Activated CD4-positive, alpha-beta T cell treated with anti-CD3 and anti-CD28 coated beads, Interleukin-2, amount 10 ng/mL, durations not matched to agents 7 days and 5 days (primary cell): Measurements from ENCODE around the gene SFXN1. TPM values are rescaled to one million over a fixed set of nuclear protein-coding genes. Genes with fewer than 3 reads are reported as not detected.

Source experiments
- CTCF ChIA-PET: fragments of 350-600 bp; sonication (Branson Sonifier 250); formaldehyde crosslinking; loops from one replicate; lab custom pipeline; 2021; ENCODE audit warnings: antibody characterized with exemption; lab: Charles Lee
- POLR2A ChIA-PET: fragments of 350-600 bp; sonication (Branson Sonifier 250); formaldehyde crosslinking; loops from one replicate; lab custom pipeline; 2021; ENCODE audit warnings: antibody characterized with exemption; lab: Charles Lee
- DNase-seq: peaks from one replicate; pipeline ENCODE4 v3.0.0-alpha.2; 2020
- H3K27ac Mint-ChIP-seq: one replicate; pipeline ENCODE4 v1.8.0; 2021; ENCODE audit warnings: mild to moderate bottlenecking, moderate library complexity, mixed read lengths
- H3K27me3 Mint-ChIP-seq: one replicate; pipeline ENCODE4 v1.8.0; 2021; ENCODE audit warnings: mixed read lengths
- H3K36me3 Mint-ChIP-seq: one replicate; pipeline ENCODE4 v1.8.0; 2021; ENCODE audit warnings: low read depth, mixed read lengths
- H3K4me1 Mint-ChIP-seq: one replicate; pipeline ENCODE4 v1.8.0; 2021; ENCODE audit warnings: mixed read lengths
- H3K4me3 Mint-ChIP-seq: one replicate; pipeline ENCODE4 v1.8.0; 2021; ENCODE audit warnings: mild to moderate bottlenecking, moderate library complexity, mixed read lengths
- H3K9me3 Mint-ChIP-seq: one replicate; pipeline ENCODE4 v1.8.0; 2021; ENCODE audit warnings: mixed read lengths
- total RNA-seq, 2 experiments: library from RNA; stranded (reverse); gene quantifications; one replicate each; pipeline ENCODE4 v1.2.3, GENCODE V29; 2021

SFXN1 gene
- total RNA-seq, 2 experiments from 2014 or later = 149 to 163 TPM

DNA sequence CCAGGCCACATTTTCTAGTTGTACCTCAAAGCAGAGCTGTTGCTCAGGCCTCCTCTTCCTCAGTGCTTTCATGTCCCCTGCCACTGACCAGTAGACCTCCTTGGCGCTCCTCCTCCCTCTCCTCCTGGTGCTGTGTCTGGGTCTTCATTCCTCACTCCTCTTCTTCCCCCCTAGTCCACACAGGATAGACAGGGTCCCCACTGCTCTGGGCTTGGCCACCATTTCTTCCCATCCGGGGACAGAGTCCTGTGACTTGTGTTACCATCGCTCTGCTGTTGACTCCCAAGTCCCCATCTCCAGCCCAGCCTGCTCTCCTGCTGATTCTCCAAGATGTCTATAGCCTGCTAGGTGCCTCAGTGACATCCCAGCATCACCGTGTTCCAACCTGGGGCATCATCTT lies 91.3 kb downstream of the SFXN1 start:
- CTCF ChIA-PET = interaction anchor here (1.0 to 3.2 kb wide), 3 partner anchors 13 to 41 kb away, joined by 4 to 11 read pairs (median 8); no protein-coding TSS in a partner anchor
- no peak overlapping the region for H3K4me3 Mint-ChIP-seq
- peaks cover 21% of the 10 kb centered on the region for H3K27me3 Mint-ChIP-seq
- H3K4me1 Mint-ChIP-seq = peaks cover 2% of the 10 kb centered on the region
- DNase-seq = no peak
- no peaks in the 10 kb centered on the region for H3K9me3 Mint-ChIP-seq
- no peaks in the 10 kb centered on the region for H3K36me3 Mint-ChIP-seq
- H3K27ac Mint-ChIP-seq = no peak overlapping the region
- POLR2A ChIA-PET = no interaction called here

DNA sequence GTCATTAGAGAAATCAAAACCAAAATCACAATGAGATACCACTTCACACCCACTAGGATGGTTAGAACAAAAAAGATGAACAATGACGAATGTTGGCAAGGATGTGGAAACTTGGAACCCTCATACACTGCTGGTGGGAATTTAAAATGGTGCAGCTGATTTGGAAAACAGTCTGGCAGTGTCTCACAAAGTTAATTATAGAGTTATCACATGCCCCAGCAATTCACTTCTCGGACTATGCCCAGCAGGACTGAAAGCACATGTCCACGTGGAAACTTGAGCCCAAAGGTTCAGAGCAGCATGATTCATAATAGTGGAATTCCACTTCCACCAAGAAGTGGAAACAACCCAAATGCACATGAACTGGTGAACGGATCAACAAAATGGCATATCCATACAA lies 94.5 kb downstream of the SFXN1 start:
- Mint-ChIP-seq H3K9me3 (no peaks in the 10 kb centered on the region), H3K4me3 (no peak overlapping the region), H3K27ac (no peak overlapping the region), H3K27me3 (peaks cover 12% of the 10 kb centered on the region), H3K4me1 (peaks cover 2% of the 10 kb centered on the region), H3K36me3 (no peaks in the 10 kb centered on the region)
- POLR2A ChIA-PET = no interaction called here
- DNase-seq = no peak
- CTCF ChIA-PET = no interaction called here

DNA sequence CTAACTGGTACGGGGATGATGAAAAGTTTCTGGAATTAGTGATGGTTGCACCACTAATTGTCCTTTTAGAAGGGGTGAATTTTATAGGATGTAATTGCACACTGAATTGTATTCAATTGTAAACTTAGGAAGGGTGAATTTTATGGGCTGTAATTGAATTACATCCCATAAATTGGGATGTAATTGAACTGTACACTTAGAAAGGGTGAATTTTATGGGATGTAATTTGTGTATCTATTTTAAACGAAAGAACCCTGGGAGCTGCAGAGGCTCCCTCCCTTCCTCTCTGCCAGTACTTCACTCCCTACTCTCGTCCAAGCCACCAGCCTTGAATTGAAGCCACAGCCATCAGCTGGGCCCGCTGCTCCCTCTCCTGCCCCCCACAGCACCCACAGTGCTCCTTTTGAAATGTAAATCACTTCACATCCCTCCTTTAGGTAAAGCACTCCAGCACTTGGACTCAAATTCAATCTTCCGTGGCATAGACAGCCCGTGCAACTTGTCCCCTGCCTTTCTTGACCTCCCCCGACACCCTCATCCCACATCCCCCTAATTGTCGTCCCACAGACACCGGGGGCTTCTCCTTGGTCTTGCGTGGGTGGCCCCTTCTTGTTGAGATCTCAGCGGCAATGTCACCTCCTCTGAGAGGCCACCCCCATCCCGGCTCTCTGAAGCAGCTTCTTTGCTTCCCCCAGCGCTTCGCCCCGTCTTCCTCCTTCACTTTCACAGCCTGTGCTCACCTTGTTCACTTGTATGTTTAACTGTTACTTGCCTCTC lies 95.3 kb downstream of the SFXN1 start:
- Mint-ChIP-seq H3K36me3 (no peaks in the 10 kb centered on the region), H3K4me3 (no peak overlapping the region), H3K9me3 (no peaks in the 10 kb centered on the region), H3K27ac (no peak overlapping the region), H3K4me1 (no peaks in the 10 kb centered on the region), H3K27me3 (peaks cover 14% of the 10 kb centered on the region)
- ChIA-PET POLR2A (no interaction called here), CTCF (interaction anchor here (1.0 kb wide), 1 partner anchor 22 kb away, joined by 3 read pairs; no protein-coding TSS in a partner anchor)
- DNase-seq = no peak

DNA sequence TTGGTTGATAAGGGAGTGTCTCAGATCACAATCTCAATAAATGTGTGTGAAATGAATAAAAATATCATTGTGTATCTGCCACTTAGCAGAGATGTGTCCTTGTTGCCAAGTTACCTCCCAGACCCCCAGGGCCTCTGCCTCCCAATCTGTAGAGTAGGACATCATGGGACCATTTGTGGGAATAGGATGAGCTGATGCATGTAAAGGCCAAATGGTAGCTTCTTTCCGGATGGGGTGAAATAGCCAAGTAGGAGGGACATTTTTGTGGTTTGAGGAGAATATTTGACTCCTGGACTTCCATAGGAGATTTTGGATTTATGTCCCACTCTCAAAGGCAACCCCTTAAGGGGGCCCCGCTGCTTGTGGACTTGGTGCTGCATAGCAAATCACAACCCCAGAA lies 96.9 kb downstream of the SFXN1 start:
- Mint-ChIP-seq H3K27ac (no peak overlapping the region), H3K4me1 (no peaks in the 10 kb centered on the region), H3K36me3 (no peaks in the 10 kb centered on the region), H3K4me3 (no peak overlapping the region), H3K27me3 (peaks cover 11% of the 10 kb centered on the region), H3K9me3 (no peaks in the 10 kb centered on the region)
- no peak for DNase-seq
- ChIA-PET POLR2A (no interaction called here), CTCF (interaction anchor here (0.7 to 1.3 kb wide), 4 partner anchors 9 to 105 kb away, joined by 3 to 5 read pairs (median 4); no protein-coding TSS in a partner anchor)

DNA sequence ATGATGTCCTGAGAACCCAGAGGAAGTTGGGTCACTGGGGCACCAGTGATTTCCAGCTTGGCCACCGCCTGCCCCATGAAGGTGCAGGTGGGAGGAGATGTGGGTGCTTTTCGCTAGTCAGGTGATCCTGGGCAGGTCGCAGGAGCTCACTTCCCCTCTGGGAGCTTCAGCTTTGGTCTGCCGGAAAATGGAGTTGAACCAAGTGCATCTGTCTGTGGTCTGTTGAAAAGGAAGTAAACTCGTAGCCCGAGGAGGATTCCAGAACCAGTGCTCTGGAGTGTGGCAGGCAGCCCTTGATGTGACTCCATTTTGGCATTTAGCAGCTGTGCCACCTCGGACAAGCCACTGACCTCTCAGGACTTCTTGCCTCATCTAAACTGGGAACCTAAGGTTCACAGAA lies 97.7 kb downstream of the SFXN1 start:
- ChIA-PET POLR2A (no interaction called here), CTCF (interaction anchor here (0.6 to 1.0 kb wide), 2 partner anchors 10 to 48 kb away, joined by 3 to 4 read pairs; no protein-coding TSS in a partner anchor)
- H3K4me1 Mint-ChIP-seq = no peaks in the 10 kb centered on the region
- no peaks in the 10 kb centered on the region for H3K9me3 Mint-ChIP-seq
- peaks cover 10% of the 10 kb centered on the region for H3K27me3 Mint-ChIP-seq
- DNase-seq = no peak
- no peak overlapping the region for H3K4me3 Mint-ChIP-seq
- H3K27ac Mint-ChIP-seq = no peak overlapping the region
- no peaks in the 10 kb centered on the region for H3K36me3 Mint-ChIP-seq

DNA sequence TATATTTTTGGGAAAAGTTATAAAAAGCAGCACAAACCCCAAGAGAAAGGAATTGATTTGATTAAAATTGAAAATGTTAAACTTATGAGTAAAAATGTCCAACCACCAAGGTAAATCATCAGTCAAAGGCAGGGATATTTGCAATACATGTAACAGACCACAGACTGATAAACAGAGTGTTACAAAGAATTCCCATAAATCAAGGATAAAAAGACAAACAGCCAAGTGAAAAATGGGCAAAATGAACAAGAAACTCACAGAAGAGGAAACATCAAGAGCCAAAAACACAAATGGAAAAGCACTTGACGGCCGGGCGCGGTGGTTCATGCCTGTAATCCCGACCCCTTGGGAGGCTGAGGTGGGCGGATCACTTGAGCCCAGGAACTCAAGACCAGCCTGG lies 98.2 kb downstream of the SFXN1 start:
- no peak for DNase-seq
- no peak overlapping the region for H3K27ac Mint-ChIP-seq
- no peaks in the 10 kb centered on the region for H3K9me3 Mint-ChIP-seq
- H3K4me1 Mint-ChIP-seq = no peaks in the 10 kb centered on the region
- peaks cover 10% of the 10 kb centered on the region for H3K27me3 Mint-ChIP-seq
- no peaks in the 10 kb centered on the region for H3K36me3 Mint-ChIP-seq
- H3K4me3 Mint-ChIP-seq = no peak overlapping the region
- ChIA-PET POLR2A (no interaction called here), CTCF (no interaction called here)

Other genes with a start within 250 kb of the SFXN1 start
- gene DRD1, start 34.4 kb upstream of the SFXN1 start, total RNA-seq = not detected
- gene HRH2, start 179.5 kb downstream of the SFXN1 start, total RNA-seq = 10 to 100 TPM; 21.7 to 25.5 TPM